HAP-1 (cell line): ENCODE measurements around the gene ASPM.

Experiments
- DNase-seq, 2 experiments: peaks; one replicate each; pipeline ENCODE4 v3.0.0-alpha.2; 2016 to 2020; ENCODE audit warnings: low spot score in 2 of 2
- H3K27me3 ChIP-seq: fragments of 250-450 bp; sonication (Bioruptor Pico); 2 replicates; pipeline ENCODE4 v1.5.1; 2020; ENCODE audit warnings: low read depth, mild to moderate bottlenecking, moderate library complexity
- H3K36me3 ChIP-seq: fragments of 250-450 bp; sonication (Bioruptor Pico); replicated peaks from 2 replicates; pipeline ENCODE4 v1.5.1; 2020; ENCODE audit warnings: mild to moderate bottlenecking
- H3K4me1 ChIP-seq: fragments of 250-450 bp; sonication (Bioruptor Pico); 2 replicates; pipeline ENCODE4 v1.5.1; 2020; ENCODE audit warnings: mild to moderate bottlenecking
- H3K4me3 ChIP-seq: fragments of 250-450 bp; sonication (Bioruptor Pico); 2 replicates; pipeline ENCODE4 v1.5.1; 2020; ENCODE audit warnings: mild to moderate bottlenecking, moderate library complexity
- H3K9me3 ChIP-seq: fragments of 250-450 bp; sonication (Bioruptor Pico); 2 replicates; pipeline ENCODE4 v1.5.1; 2020; ENCODE audit warnings: mild to moderate bottlenecking, moderate library complexity
- in situ Hi-C: fragments of 300-500 bp; cut with MboI; formaldehyde crosslinking; loops from 3 replicates; pipeline ENCODE4 v1.14.3; 2020; ENCODE audit warnings: low sequenced_read_pairs, inconsistent platforms, mixed read lengths

ASPM gene, protein sequence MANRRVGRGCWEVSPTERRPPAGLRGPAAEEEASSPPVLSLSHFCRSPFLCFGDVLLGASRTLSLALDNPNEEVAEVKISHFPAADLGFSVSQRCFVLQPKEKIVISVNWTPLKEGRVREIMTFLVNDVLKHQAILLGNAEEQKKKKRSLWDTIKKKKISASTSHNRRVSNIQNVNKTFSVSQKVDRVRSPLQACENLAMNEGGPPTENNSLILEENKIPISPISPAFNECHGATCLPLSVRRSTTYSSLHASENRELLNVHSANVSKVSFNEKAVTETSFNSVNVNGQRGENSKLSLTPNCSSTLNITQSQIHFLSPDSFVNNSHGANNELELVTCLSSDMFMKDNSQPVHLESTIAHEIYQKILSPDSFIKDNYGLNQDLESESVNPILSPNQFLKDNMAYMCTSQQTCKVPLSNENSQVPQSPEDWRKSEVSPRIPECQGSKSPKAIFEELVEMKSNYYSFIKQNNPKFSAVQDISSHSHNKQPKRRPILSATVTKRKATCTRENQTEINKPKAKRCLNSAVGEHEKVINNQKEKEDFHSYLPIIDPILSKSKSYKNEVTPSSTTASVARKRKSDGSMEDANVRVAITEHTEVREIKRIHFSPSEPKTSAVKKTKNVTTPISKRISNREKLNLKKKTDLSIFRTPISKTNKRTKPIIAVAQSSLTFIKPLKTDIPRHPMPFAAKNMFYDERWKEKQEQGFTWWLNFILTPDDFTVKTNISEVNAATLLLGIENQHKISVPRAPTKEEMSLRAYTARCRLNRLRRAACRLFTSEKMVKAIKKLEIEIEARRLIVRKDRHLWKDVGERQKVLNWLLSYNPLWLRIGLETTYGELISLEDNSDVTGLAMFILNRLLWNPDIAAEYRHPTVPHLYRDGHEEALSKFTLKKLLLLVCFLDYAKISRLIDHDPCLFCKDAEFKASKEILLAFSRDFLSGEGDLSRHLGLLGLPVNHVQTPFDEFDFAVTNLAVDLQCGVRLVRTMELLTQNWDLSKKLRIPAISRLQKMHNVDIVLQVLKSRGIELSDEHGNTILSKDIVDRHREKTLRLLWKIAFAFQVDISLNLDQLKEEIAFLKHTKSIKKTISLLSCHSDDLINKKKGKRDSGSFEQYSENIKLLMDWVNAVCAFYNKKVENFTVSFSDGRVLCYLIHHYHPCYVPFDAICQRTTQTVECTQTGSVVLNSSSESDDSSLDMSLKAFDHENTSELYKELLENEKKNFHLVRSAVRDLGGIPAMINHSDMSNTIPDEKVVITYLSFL (N-terminal part only)

DNA sequence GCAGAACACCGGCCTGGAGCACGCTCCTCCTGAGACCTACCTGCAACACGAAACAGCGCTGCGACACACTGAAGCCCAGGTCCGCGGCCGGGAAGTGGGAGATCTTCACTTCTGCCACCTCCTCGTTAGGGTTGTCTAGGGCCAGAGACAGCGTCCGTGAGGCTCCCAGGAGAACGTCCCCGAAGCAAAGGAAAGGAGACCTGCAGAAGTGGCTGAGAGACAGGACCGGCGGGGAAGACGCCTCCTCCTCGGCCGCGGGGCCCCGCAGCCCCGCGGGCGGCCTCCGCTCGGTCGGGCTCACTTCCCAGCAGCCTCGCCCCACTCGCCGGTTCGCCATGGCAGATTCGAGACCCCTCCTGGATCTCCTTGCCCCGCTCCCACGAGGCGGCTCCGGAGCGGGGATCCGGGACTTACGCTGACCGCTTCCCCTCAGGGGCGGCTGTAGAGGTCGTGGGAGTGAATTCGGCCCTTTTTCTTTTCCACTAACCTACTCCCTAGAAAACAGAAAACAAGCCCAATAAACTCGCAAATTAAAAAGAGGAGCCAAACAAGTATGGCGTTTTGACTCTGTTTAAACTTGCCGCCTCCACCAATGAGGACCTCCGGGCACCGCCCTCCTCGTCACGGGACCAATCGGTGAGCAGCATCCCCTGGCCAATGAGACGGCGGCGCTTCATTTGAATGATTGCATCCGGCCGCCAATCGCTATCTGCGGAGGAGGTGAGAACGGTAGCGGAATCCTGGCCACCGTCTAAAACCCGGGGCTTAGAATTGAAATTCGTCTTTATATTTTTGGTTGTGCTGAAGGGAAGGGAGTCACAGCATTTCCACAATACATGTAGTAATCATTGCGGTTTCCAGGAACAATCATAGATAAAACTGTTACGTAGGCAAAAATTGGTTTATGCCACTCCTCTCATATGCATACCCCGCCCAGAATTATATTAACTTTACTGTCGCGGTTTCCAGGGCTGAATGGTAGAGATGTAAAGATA is at the start of gene ASPM:
Gene ASPM, minus strand, starts transcription at position 569 of the 995 bp plus-strand sequence. Its CDS starts 232 bp downstream, at position 337.
- peak; percentile 91 to 96 for DNase-seq
- H3K4me1 ChIP-seq = peaks cover 11% of the 10 kb centered on the region
- no peaks in the 10 kb centered on the region for H3K9me3 ChIP-seq
- in situ Hi-C loops = no loop called here
- peak within 1 kb of the TSS; percentile 90 for H3K4me3 ChIP-seq
- H3K36me3 ChIP-seq = peaks cover 26% of the 10 kb centered on the region
- H3K27me3 ChIP-seq = no peaks in the 10 kb centered on the region

DNA sequence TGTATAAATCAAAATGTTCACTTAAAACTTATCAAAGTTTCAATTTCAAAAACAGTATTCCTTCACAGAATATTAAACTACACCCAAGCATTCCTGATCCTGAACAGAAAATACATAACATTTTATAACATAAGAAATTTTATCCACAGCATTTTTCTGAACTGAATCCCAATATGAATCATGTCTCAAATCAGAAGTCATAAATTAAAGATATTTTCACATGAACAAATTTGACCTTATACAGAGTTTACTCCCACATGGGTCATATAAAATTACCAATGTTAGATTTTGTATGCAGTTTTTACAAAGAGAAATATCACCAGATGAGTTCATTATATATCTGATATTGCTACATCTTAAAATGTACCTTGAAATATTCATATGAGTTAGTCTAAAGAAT is 48.6 kb upstream of the ASPM start:
- no peak for DNase-seq
- H3K27me3 ChIP-seq = no peaks in the 10 kb centered on the region
- no peaks in the 10 kb centered on the region for H3K9me3 ChIP-seq
- in situ Hi-C loops = no loop called here
- no peaks in the 10 kb centered on the region for H3K36me3 ChIP-seq
- no peak overlapping the region for H3K4me3 ChIP-seq
- peaks cover 27% of the 10 kb centered on the region for H3K4me1 ChIP-seq

DNA sequence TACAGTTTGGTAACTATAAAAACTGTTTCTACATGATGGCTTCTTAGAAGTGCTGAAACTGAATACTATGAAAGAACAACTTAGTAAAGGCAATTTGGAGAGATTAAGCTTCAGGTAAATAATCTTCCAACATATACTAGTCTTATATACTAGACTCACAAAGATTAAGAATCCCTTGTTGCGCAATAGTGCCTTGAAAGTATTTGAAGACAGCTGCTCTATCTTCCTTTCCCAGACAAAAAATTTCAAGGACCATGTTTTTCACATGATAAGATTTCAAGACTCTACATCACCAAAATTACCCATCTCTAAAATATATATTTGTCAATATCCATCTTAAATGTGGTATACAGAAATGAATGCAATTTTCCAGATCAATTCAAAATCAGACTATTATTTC is 37.7 kb upstream of the ASPM start:
- no peaks in the 10 kb centered on the region for H3K4me1 ChIP-seq
- H3K36me3 ChIP-seq = peaks cover 21% of the 10 kb centered on the region
- H3K9me3 ChIP-seq = no peaks in the 10 kb centered on the region
- no peak overlapping the region for H3K4me3 ChIP-seq
- in situ Hi-C loops = no loop called here
- no peaks in the 10 kb centered on the region for H3K27me3 ChIP-seq
- DNase-seq = no peak

DNA sequence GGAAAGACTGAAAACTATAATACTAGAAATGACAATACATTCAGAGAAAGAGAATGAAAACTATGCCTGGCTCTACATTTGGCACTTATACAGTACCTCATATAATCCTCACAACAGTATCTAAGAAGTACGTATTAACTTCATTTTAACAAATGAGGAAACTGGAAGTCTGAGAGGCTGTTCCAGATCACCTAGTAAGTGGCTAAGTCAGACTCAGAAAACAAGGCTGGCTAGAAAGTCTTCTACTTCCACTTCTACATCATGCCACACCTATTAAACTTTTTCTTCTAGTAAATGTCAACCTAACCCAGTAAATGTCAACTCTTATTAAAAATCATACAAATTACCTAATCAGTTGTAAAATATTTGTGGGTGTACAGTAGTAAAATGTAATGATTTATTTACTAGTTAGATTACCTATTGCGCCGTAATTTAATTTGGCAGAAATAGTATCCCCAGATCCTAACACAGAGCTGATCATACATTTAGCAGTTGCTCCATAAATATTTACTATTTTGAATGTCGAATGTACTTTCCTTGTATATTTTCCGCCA is 36.8 kb upstream of the ASPM start:
- H3K4me1 ChIP-seq = no peaks in the 10 kb centered on the region
- H3K36me3 ChIP-seq = peaks cover 24% of the 10 kb centered on the region
- H3K9me3 ChIP-seq = no peaks in the 10 kb centered on the region
- no peaks in the 10 kb centered on the region for H3K27me3 ChIP-seq
- no peak overlapping the region for H3K4me3 ChIP-seq
- DNase-seq = no peak
- in situ Hi-C loops = no loop called here

DNA sequence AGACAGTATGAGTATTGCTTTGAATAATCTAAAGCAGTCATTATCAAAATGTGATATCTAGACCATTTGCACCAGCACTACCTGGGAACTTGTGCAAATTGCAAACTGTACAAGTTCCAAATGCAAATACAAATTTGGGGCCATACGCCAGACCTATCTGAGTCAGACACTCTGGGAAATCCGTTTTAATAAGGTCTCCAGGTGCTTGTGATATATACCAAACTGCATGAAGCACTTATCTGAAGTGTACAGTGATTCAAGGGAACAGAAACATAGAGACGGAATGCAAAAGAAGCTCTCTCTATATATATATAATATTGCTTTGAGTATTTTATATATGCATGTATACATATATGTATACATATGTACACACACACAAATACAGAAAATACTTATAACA is 36.2 kb upstream of the ASPM start:
- peaks cover 21% of the 10 kb centered on the region for H3K36me3 ChIP-seq
- no peaks in the 10 kb centered on the region for H3K27me3 ChIP-seq
- H3K4me1 ChIP-seq = no peaks in the 10 kb centered on the region
- no peak for DNase-seq
- H3K9me3 ChIP-seq = no peaks in the 10 kb centered on the region
- in situ Hi-C loops = no loop called here
- H3K4me3 ChIP-seq = no peak overlapping the region

DNA sequence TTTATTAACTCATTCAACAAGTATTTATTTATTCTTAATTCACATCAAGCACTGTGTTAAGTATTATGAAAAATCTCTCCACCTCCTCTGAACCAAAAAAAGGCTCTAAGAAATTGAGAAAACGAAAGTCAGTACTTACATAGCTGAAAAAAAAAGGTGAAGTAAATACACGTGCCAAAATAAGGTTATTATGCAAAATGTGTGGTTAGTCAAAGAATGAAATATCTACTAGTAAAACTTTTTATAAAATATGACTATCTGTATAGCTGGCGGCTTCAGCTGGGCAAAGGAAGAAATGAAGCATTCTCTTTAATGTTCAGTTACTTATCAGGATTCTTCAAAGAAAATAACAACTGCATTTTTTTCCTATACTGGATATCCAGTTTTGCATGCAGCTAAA is 35.5 kb upstream of the ASPM start:
- Histone ChIP-seq H3K36me3 (peaks cover 15% of the 10 kb centered on the region), H3K4me1 (no peaks in the 10 kb centered on the region), H3K27me3 (no peaks in the 10 kb centered on the region), H3K4me3 (no peak overlapping the region), H3K9me3 (no peaks in the 10 kb centered on the region)
- in situ Hi-C loops = no loop called here
- DNase-seq = no peak

DNA sequence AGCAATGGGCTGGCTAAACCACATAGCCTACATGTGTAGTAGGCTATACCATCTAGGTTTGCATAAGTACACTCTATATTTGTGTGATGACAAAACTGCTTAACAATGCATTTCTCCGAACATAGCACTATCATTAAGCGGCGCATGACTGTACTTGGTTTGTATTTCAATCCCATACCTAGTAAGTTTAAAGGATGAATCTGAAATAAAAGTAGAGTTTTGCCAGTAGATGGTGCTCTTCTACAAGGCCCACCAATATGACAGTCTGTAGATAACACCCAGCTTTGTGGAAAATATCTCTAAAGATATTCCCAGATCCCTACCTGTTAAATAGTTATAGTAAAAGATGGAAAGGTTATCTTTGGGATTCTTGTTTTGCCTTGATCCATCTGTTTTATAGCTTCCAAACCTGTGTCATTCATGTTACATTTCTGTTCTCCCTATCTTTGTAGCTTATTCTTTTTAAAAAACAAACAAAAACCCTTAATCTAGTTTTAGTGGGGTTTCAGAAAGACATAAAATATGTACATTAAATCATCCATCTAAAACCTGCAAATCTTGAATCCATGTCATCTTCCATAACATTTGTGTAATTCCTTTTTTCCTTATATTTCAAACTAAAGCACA is 33.9 kb upstream of the ASPM start:
- Histone ChIP-seq H3K36me3 (peaks cover 6% of the 10 kb centered on the region), H3K4me3 (no peak overlapping the region), H3K4me1 (no peaks in the 10 kb centered on the region), H3K27me3 (no peaks in the 10 kb centered on the region), H3K9me3 (no peaks in the 10 kb centered on the region)
- DNase-seq = peak in 1 of 2 experiments; percentile 69
- in situ Hi-C loops = no loop called here

DNA sequence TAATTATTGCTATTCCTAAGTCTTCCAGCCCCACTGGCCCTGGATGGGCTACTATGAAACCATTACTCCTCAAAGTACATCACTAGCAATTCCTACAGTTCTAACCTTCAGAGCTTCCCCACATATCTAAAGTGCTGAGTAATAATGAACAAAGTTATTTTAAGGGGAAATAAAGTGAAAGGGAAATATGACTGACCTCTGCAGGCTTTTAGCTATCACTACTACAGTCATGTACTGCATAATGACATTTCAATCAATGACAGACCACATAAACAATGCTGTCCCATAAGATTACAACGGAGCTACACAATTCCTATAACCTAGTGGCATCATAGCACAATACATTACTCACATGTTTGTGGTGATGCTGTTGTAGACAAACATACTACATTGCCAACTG is 32.5 kb upstream of the ASPM start:
- Histone ChIP-seq H3K27me3 (no peaks in the 10 kb centered on the region), H3K4me3 (no peak overlapping the region), H3K36me3 (peaks cover 6% of the 10 kb centered on the region; the same call in 1 of the 2 replicates), H3K9me3 (no peaks in the 10 kb centered on the region), H3K4me1 (no peaks in the 10 kb centered on the region; the same call in 1 of the 2 replicates)
- in situ Hi-C loops = no loop called here
- no peak for DNase-seq

DNA sequence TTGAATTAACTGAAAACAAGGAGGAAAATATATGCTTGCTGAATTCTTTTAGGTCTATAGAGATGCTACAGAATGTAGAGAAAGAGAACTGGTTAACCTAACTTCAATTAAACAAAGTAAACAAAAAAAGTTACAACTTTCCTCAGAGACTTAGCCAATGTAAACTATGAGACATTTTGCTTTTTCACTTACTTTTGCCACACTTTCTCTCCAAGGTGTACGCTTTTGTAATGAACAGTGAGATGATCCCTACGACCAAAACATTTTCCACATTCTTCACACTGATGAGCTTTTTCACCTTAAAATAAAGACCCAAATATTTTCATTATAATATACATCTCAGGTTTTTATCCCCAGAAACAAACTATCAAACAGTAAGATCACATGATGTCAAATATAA is 28.3 kb upstream of the ASPM start:
- no peaks in the 10 kb centered on the region for H3K27me3 ChIP-seq
- H3K4me1 ChIP-seq = peaks cover 16% of the 10 kb centered on the region
- H3K36me3 ChIP-seq = peaks cover 6% of the 10 kb centered on the region; the same call in 1 of the 2 replicates
- no peaks in the 10 kb centered on the region for H3K9me3 ChIP-seq
- no peak overlapping the region for H3K4me3 ChIP-seq
- DNase-seq = no peak
- in situ Hi-C loops = no loop called here

DNA sequence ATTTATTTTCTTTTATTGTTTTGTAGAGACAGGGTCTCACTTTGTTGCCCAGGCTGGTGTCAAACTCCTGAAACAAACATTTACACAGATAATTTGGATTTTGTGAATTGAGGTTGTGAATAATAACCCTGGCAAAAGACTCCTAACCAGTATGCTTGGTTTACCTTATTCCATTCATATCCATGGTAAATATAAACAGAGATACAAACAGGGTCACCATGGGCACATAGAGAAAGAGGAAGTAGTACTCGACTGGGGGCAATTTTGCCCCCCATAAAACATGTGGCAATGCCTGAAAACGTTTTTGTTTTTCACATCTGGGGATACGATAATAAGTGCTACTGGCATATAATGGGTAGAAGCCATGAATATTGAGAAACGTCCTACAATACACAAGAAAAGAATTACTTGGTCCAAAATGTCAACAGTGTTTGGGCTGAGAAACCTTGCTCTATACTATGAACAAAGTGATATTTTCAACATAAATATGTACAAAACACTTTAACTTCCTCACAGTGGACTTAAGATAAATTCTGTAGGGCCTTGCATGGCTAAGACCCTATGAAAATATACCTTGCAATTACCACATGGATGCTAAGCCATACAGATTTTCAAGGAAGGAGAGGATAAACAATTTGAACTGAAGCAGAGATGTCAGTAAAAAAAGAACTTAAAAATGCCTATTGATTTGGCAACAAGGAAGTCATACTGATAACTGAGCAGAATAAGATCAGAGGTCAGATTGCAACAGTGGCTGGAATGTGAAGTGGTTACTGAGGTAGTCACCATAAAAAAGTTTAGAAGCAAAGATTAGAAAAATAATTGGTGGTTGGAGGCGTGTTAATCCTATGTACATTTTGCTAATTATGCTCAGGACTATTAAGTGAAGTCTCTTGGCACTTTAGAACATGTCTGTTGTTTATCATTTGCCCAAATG is 27.4 kb upstream of the ASPM start:
- in situ Hi-C loops = no loop called here
- H3K4me3 ChIP-seq = no peak overlapping the region

DNA sequence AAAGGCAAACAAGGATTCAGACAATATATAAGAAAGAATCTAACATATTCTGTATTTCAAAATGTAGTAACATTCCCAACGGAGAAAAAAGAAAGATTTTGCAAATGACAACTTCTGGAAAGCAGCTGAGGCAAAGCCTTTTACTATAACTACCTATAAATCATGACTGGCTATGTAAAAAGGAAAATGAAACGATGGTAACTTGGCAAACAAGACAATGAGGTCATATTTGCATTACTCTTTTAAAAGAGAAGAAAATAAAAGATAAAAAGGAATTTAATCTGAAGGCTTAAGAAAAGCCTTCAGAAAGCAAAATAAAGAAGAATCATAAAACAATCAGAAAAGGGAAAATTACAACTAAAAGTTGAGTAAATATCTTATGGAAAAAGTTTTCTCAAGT is 25.1 kb upstream of the ASPM start:
- DNase-seq = peak in 1 of 2 experiments; percentile 79
- Histone ChIP-seq H3K4me1 (peaks cover 16% of the 10 kb centered on the region), H3K36me3 (0 out of 2 replicates have a peak, but pooled peaks cover 2% of the 10 kb centered on the region), H3K4me3 (no peak overlapping the region), H3K27me3 (no peaks in the 10 kb centered on the region), H3K9me3 (no peaks in the 10 kb centered on the region)
- in situ Hi-C loops = no loop called here

More for the DNA sequence above, 27.4 kb upstream of the ASPM start:
- no peaks in the 10 kb centered on the region for H3K27me3 ChIP-seq
- 0 out of 2 replicates have a peak, but pooled peaks cover 2% of the 10 kb centered on the region for H3K36me3 ChIP-seq
- no peak for DNase-seq
- H3K4me1 ChIP-seq = peaks cover 16% of the 10 kb centered on the region
- H3K9me3 ChIP-seq = no peaks in the 10 kb centered on the region
